SK-N-SH treated with all-trans-retinoic acid at 6 μM for 48 hours (cell line): ENCODE measurements around the gene ACE2.

ENCODE experiments used
- ATAC-seq: fragments of 200-7000 bp; cut with Tn5 transposase; 3 replicates; pipeline ENCODE4 v1.9.1; 2020; ENCODE audit warnings: mild to moderate bottlenecking, moderate library complexity
- ARNTL ChIP-seq: fragments of 450-650 bp; formaldehyde crosslinking; IDR thresholded peaks from 2 replicates; pipeline ENCODE4 v1.5.0; 2020; ENCODE audit warnings: low read depth, mild to moderate bottlenecking, moderate library complexity, borderline replicate concordance
- CSDC2 ChIP-seq: fragments of 250-450 bp; sonication (Bioruptor Pico); IDR thresholded peaks from 2 replicates; pipeline ENCODE4 v1.5.0; 2020; ENCODE audit warnings: mild to moderate bottlenecking, moderate library complexity
- ESRRG ChIP-seq: fragments of 250-450 bp; sonication (Bioruptor Pico); IDR thresholded peaks from 2 replicates; pipeline ENCODE4 v1.6.1; 2021; ENCODE audit warnings: mild to moderate bottlenecking
- ISL1 ChIP-seq: fragments of 250-450 bp; sonication (Bioruptor Pico); IDR thresholded peaks from 2 replicates; pipeline ENCODE4 v2.1.2; 2022; ENCODE audit warnings: mild to moderate bottlenecking, moderate library complexity
- OSR1 ChIP-seq: fragments of 250-450 bp; sonication (Bioruptor Pico); IDR thresholded peaks from 2 replicates; pipeline ENCODE4 v1.8.0; 2022; ENCODE audit warnings: moderate library complexity, mild to moderate bottlenecking, inconsistent platforms
- PPARA ChIP-seq: fragments of 250-450 bp; sonication (Bioruptor Pico); IDR thresholded peaks from 2 replicates; pipeline ENCODE4 v1.5.0; 2020; ENCODE audit warnings: mild to moderate bottlenecking, borderline replicate concordance
- RARB ChIP-seq: fragments of 250-450 bp; sonication (Bioruptor Pico); IDR thresholded peaks from 2 replicates; pipeline ENCODE4 v1.8.0; 2021; ENCODE audit warnings: mild to moderate bottlenecking, moderate library complexity
- SNAI2 ChIP-seq: fragments of 250-450 bp; sonication (Bioruptor Pico); IDR thresholded peaks from 2 replicates; pipeline ENCODE4 v1.5.0; 2020; ENCODE audit warnings: mild to moderate bottlenecking, moderate library complexity
- TCF4 ChIP-seq: fragments of 250-450 bp; sonication (Bioruptor Pico); IDR thresholded peaks from 2 replicates; pipeline ENCODE4 v1.8.0; 2021; ENCODE audit warnings: mild to moderate bottlenecking, moderate library complexity, borderline replicate concordance
- TOX ChIP-seq: fragments of 250-450 bp; sonication (Bioruptor Pico); IDR thresholded peaks from 2 replicates; pipeline ENCODE4 v1.8.0; 2021; ENCODE audit warnings: mild to moderate bottlenecking, moderate library complexity, borderline replicate concordance
- ZC3H10 ChIP-seq: fragments of 250-450 bp; sonication (Bioruptor Pico); IDR thresholded peaks from 2 replicates; pipeline ENCODE4 v1.5.1; 2021; ENCODE audit warnings: mild to moderate bottlenecking, moderate library complexity
- ZFP3 ChIP-seq: fragments of 250-450 bp; sonication (Bioruptor Pico); IDR thresholded peaks from 2 replicates; pipeline ENCODE4 v1.5.0; 2020; ENCODE audit warnings: mild to moderate bottlenecking, moderate library complexity
- ZFP30 ChIP-seq: fragments of 450-650 bp; formaldehyde crosslinking; IDR thresholded peaks from 2 replicates; pipeline ENCODE4 v1.5.0; 2022; ENCODE audit warnings: mild to moderate bottlenecking, moderate library complexity
- ZNF565 ChIP-seq: fragments of 450-650 bp; formaldehyde crosslinking; conservative IDR thresholded peaks from 2 replicates; pipeline ENCODE4 v1.5.0; 2020; ENCODE audit warnings: low read depth, mild to moderate bottlenecking, moderate library complexity
- ZNF70 ChIP-seq: fragments of 450-650 bp; formaldehyde crosslinking; IDR thresholded peaks from 2 replicates; pipeline ENCODE4 v1.5.0; 2020; ENCODE audit warnings: mild to moderate bottlenecking, moderate library complexity
- ZNF8 ChIP-seq: fragments of 450-650 bp; formaldehyde crosslinking; IDR thresholded peaks from 2 replicates; pipeline ENCODE4 v1.5.0; 2020; ENCODE audit warnings: mild to moderate bottlenecking, moderate library complexity
- TF ChIP-seq, protein P1 (sequence below): fragments of 250-450 bp; sonication (Bioruptor Pico); IDR thresholded peaks from 2 replicates; pipeline ENCODE4 v1.5.0; 2020; ENCODE audit warnings: mild to moderate bottlenecking, moderate library complexity
- TF ChIP-seq, protein P2 (sequence below): fragments of 250-450 bp; sonication (Bioruptor Pico); IDR thresholded peaks from 2 replicates; pipeline ENCODE4 v1.5.1; 2020; ENCODE audit warnings: low read depth, mild to moderate bottlenecking, moderate library complexity
- TF ChIP-seq, protein P3 (sequence below): fragments of 250-450 bp; sonication (Bioruptor Pico); IDR thresholded peaks from 2 replicates; pipeline ENCODE4 v1.8.0; 2021; ENCODE audit warnings: low read depth, mild to moderate bottlenecking, moderate library complexity, borderline replicate concordance
- TF ChIP-seq, protein P4 (sequence below): fragments of 250-450 bp; sonication (Bioruptor Pico); IDR thresholded peaks from 2 replicates; pipeline ENCODE4 v1.8.0; 2020; ENCODE audit warnings: mild to moderate bottlenecking, moderate library complexity, borderline replicate concordance
- TF ChIP-seq, protein P5 (sequence below): fragments of 250-450 bp; sonication (Bioruptor Pico); IDR thresholded peaks from 2 replicates; pipeline ENCODE4 v1.5.1; 2021; ENCODE audit warnings: mild to moderate bottlenecking, moderate library complexity

The ACE2 gene

DNA sequence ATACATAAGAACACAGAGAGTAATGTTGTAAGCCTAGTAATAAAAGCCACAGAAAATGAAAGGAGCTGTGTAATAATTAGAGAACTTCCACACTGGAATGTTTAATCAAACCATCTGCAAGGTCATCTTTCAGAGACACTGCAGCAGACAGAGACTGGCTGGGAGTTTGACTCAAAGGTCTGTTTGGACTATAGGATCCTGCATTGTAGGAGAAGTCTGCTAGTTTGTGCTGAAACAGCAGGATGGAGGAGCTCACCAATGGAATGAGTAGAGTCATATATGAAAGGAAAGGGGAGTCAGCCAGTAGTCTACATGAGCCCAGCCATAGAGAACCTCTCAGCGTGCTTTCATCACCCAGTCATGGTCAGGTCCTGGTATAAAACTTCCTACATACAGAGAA is 4.5 kb upstream of the ACE2 start:
- no peak for ATAC-seq
- TF ChIP-seq ZC3H10 (CRISPR knock-in tag) (no peak), ESRRG (CRISPR knock-in tag) (no peak), TOX (CRISPR knock-in tag) (no peak), RARB (no peak), PPARA (CRISPR knock-in tag) (no peak), ZNF70 (CRISPR knock-in tag) (no peak), ZFP30 (CRISPR knock-in tag) (no peak), OSR1 (CRISPR knock-in tag) (no peak), ARNTL (CRISPR knock-in tag) (no peak), TCF4 (CRISPR knock-in tag) (no peak), ZNF8 (CRISPR knock-in tag) (no peak), CSDC2 (CRISPR knock-in tag) (no peak), ZNF565 (CRISPR knock-in tag) (no peak), ISL1 (no peak), ZFP3 (no peak)
- TF ChIP-seq, protein P1, sequence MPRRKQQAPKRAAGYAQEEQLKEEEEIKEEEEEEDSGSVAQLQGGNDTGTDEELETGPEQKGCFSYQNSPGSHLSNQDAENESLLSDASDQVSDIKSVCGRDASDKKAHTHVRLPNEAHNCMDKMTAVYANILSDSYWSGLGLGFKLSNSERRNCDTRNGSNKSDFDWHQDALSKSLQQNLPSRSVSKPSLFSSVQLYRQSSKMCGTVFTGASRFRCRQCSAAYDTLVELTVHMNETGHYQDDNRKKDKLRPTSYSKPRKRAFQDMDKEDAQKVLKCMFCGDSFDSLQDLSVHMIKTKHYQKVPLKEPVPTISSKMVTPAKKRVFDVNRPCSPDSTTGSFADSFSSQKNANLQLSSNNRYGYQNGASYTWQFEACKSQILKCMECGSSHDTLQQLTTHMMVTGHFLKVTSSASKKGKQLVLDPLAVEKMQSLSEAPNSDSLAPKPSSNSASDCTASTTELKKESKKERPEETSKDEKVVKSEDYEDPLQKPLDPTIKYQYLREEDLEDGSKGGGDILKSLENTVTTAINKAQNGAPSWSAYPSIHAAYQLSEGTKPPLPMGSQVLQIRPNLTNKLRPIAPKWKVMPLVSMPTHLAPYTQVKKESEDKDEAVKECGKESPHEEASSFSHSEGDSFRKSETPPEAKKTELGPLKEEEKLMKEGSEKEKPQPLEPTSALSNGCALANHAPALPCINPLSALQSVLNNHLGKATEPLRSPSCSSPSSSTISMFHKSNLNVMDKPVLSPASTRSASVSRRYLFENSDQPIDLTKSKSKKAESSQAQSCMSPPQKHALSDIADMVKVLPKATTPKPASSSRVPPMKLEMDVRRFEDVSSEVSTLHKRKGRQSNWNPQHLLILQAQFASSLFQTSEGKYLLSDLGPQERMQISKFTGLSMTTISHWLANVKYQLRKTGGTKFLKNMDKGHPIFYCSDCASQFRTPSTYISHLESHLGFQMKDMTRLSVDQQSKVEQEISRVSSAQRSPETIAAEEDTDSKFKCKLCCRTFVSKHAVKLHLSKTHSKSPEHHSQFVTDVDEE (CRISPR knock-in tag): no peak
- TF ChIP-seq, protein P2, sequence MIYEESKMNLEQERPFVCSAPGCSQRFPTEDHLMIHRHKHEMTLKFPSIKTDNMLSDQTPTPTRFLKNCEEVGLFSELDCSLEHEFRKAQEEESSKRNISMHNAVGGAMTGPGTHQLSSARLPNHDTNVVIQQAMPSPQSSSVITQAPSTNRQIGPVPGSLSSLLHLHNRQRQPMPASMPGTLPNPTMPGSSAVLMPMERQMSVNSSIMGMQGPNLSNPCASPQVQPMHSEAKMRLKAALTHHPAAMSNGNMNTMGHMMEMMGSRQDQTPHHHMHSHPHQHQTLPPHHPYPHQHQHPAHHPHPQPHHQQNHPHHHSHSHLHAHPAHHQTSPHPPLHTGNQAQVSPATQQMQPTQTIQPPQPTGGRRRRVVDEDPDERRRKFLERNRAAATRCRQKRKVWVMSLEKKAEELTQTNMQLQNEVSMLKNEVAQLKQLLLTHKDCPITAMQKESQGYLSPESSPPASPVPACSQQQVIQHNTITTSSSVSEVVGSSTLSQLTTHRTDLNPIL (CRISPR knock-in tag): no peak
- TF ChIP-seq, protein P3, sequence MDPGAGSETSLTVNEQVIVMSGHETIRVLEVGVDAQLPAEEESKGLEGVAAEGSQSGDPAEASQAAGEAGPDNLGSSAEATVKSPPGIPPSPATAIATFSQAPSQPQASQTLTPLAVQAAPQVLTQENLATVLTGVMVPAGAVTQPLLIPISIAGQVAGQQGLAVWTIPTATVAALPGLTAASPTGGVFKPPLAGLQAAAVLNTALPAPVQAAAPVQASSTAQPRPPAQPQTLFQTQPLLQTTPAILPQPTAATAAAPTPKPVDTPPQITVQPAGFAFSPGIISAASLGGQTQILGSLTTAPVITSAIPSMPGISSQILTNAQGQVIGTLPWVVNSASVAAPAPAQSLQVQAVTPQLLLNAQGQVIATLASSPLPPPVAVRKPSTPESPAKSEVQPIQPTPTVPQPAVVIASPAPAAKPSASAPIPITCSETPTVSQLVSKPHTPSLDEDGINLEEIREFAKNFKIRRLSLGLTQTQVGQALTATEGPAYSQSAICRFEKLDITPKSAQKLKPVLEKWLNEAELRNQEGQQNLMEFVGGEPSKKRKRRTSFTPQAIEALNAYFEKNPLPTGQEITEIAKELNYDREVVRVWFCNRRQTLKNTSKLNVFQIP (CRISPR knock-in tag): no peak
- TF ChIP-seq, protein P4, sequence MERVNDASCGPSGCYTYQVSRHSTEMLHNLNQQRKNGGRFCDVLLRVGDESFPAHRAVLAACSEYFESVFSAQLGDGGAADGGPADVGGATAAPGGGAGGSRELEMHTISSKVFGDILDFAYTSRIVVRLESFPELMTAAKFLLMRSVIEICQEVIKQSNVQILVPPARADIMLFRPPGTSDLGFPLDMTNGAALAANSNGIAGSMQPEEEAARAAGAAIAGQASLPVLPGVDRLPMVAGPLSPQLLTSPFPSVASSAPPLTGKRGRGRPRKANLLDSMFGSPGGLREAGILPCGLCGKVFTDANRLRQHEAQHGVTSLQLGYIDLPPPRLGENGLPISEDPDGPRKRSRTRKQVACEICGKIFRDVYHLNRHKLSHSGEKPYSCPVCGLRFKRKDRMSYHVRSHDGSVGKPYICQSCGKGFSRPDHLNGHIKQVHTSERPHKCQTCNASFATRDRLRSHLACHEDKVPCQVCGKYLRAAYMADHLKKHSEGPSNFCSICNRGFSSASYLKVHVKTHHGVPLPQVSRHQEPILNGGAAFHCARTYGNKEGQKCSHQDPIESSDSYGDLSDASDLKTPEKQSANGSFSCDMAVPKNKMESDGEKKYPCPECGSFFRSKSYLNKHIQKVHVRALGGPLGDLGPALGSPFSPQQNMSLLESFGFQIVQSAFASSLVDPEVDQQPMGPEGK (CRISPR knock-in tag): no peak

DNA sequence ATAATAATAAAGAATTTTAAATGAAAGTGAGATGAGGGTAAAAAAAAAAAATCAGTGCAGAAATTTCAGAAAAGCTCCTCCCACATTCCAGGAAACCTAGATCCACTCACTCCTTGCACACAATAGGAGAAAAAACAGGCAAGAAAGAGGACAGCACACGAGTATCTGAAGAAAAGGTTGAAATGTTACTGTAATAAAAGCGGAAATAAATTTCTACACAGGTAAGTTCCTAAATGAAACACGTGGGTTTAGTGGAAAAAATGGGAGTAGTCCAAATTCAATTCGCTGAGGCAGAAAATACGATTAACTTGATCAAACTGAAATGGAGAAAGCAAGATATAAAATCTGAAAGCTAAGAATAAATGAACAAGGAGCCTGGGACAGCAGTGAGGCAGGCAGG is 2.0 kb upstream of the ACE2 start:
- no peak for ATAC-seq

More for the DNA sequence above, 2.0 kb upstream of the ACE2 start:
- TF ChIP-seq, protein P5, sequence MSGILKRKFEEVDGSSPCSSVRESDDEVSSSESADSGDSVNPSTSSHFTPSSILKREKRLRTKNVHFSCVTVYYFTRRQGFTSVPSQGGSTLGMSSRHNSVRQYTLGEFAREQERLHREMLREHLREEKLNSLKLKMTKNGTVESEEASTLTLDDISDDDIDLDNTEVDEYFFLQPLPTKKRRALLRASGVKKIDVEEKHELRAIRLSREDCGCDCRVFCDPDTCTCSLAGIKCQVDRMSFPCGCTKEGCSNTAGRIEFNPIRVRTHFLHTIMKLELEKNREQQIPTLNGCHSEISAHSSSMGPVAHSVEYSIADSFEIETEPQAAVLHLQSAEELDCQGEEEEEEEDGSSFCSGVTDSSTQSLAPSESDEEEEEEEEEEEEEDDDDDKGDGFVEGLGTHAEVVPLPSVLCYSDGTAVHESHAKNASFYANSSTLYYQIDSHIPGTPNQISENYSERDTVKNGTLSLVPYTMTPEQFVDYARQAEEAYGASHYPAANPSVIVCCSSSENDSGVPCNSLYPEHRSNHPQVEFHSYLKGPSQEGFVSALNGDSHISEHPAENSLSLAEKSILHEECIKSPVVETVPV: no peak
- TF ChIP-seq ZFP3 (no peak), SNAI2 (CRISPR knock-in tag) (no peak), ISL1 (no peak), ZNF8 (CRISPR knock-in tag) (no peak), TOX (CRISPR knock-in tag) (no peak), PPARA (CRISPR knock-in tag) (no peak), ZFP30 (CRISPR knock-in tag) (no peak)
- TF ChIP-seq, protein P3 (CRISPR knock-in tag): no peak
- TF ChIP-seq, all 23 proteins: peak for 0
